Thyroid gland (tissue), 4 donors: ENCODE results near the gene KCNQ1OT1.

Experiments used
- CTCF ChIP-seq, 6 experiments: fragments of 200-600 bp in 3 of 6; fragments of 450-650 bp in 3 of 6; sonication (generic) in 3 of 6; IDR thresholded peaks; one replicate each; pipeline ENCODE4 v1.5.1; 2016 to 2019; ENCODE audit warnings: antibody characterized with exemption in 6 of 6, mild to moderate bottlenecking in 2 of 6, inconsistent platforms in 1 of 6, moderate library complexity in 1 of 6
- POLR2A ChIP-seq, 2 donors: fragments of 450-650 bp; IDR thresholded peaks; one replicate each; pipeline ENCODE4 v1.6.1; 2017; ENCODE audit warnings: antibody characterized with exemption in 2 of 2, mild to moderate bottlenecking in 2 of 2, moderate library complexity in 1 of 2

DNA sequence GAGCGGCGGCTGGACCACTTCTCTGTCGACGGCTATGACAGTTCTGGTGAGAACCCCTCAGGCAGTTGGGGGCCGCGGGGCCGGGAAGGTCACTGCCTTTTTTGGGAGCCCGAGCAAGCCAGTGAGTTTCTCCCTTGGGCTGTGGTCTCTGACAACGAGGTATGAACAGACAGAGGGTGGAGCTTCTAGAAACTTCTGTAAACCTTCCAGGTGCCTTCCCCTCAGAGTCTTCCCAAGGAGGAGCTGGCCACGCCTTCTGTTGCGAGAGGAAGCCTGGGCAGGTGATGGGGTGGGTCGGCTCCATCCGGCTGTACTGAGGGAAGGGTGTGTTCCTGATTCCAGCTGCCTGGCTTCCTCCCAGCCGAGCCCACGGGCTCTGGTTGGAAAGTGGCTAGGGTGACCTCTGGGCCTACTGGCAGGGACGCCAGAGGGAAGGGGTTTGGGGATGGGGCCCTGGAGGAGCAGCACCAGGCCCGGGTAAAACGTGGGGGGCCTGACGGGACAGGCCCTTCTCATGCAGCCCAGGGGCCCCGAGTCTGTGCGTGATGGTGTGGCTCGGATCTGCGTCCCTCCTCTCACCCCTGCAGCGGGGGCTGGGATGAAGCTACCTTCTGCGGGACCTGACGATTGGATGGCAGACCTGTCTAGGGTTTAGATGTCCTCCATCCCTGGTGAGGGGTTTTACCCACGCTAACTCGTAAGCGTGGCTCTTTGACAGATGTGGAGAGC lies 110.8 kb downstream of the KCNQ1OT1 start:
- TF ChIP-seq CTCF (IDR thresholded peaks at IDR 0.05) (no peak), POLR2A (IDR thresholded peaks at IDR 0.05) (no peak)
